ENCODE data around the gene PRPF40B.

DNA sequence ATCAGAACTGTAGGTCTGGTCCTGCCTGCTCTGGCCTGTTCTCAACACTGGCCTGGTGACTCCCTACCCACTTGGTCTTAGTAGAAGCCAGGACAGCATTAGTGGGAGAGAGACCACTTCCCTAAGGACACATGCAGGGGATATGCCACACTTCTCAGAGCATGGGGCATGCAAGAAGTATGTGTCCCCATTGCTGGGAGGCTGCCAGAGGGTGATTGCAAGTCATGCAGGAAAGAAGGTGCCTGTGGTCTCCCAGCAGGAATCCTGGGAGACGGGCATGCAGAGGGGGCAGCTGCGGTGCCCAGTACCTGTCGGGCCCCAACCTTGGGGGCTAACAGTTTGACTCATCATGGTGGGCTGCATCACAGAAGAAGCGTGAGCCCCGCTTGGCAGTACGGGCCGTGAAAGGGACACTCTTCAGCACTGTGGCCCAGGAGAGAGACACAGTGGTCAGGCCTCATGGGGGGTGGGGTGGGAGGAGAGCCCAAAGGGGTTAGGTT is 23.0 kb downstream of the PRPF40B start:
- TF ChIP-seq, protein P1, sequence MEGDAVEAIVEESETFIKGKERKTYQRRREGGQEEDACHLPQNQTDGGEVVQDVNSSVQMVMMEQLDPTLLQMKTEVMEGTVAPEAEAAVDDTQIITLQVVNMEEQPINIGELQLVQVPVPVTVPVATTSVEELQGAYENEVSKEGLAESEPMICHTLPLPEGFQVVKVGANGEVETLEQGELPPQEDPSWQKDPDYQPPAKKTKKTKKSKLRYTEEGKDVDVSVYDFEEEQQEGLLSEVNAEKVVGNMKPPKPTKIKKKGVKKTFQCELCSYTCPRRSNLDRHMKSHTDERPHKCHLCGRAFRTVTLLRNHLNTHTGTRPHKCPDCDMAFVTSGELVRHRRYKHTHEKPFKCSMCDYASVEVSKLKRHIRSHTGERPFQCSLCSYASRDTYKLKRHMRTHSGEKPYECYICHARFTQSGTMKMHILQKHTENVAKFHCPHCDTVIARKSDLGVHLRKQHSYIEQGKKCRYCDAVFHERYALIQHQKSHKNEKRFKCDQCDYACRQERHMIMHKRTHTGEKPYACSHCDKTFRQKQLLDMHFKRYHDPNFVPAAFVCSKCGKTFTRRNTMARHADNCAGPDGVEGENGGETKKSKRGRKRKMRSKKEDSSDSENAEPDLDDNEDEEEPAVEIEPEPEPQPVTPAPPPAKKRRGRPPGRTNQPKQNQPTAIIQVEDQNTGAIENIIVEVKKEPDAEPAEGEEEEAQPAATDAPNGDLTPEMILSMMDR (IDR thresholded peaks at IDR 0.05): no peak
- no peak for TF ChIP-seq EZH2 (IDR thresholded peaks at IDR 0.05; ENCODE audit: borderline replicate concordance, insufficient read depth, low read depth, low read length, poor library complexity, severe bottlenecking)

Data from B cell (primary cell).